HEK293 (cell line): Measurements from ENCODE around the gene JAML.

ENCODE experiments used
- MYNN ChIP-seq: fragments of 450-650 bp; formaldehyde crosslinking; IDR thresholded peaks from 2 replicates; pipeline ENCODE4 v1.5.1; 2016; ENCODE audit warnings: missing biosample characterization, missing genetic modification characterization, borderline replicate concordance
- RBAK ChIP-seq: fragments of 450-650 bp; formaldehyde crosslinking; IDR thresholded peaks from 2 replicates; pipeline ENCODE4 v1.5.1; 2016; ENCODE audit warnings: missing biosample characterization, missing genetic modification characterization
- REPIN1 ChIP-seq: fragments of 450-650 bp; formaldehyde crosslinking; IDR thresholded peaks from 2 replicates; pipeline ENCODE4 v1.5.1; 2017; ENCODE audit warnings: missing biosample characterization, missing genetic modification characterization, low read depth
- ZBTB1 ChIP-seq: fragments of 450-650 bp; formaldehyde crosslinking; IDR thresholded peaks from 2 replicates; pipeline ENCODE4 v1.5.1; 2016; ENCODE audit warnings: missing biosample characterization, missing genetic modification characterization
- ZBTB20 ChIP-seq: fragments of 450-650 bp; formaldehyde crosslinking; IDR thresholded peaks from 2 replicates; pipeline ENCODE4 v1.5.1; 2016; ENCODE audit warnings: missing biosample characterization, missing genetic modification characterization
- ZFHX2 ChIP-seq: fragments of 450-650 bp; formaldehyde crosslinking; conservative IDR thresholded peaks from 2 replicates; pipeline ENCODE4 v1.5.1; 2016; ENCODE audit warnings: missing biosample characterization, missing genetic modification characterization
- ZNF112 ChIP-seq: fragments of 450-650 bp; formaldehyde crosslinking; IDR thresholded peaks from 2 replicates; pipeline ENCODE4 v1.5.0; 2017; ENCODE audit warnings: missing biosample characterization, missing genetic modification characterization
- ZNF138 ChIP-seq: fragments of 450-650 bp; formaldehyde crosslinking; IDR thresholded peaks from 2 replicates; pipeline ENCODE4 v1.5.1; 2016; ENCODE audit warnings: missing biosample characterization, missing genetic modification characterization, borderline replicate concordance
- ZNF169 ChIP-seq: fragments of 450-650 bp; formaldehyde crosslinking; IDR thresholded peaks from 2 replicates; pipeline ENCODE4 v1.5.1; 2016; ENCODE audit warnings: missing biosample characterization, missing genetic modification characterization
- ZNF175 ChIP-seq: fragments of 450-650 bp; formaldehyde crosslinking; IDR thresholded peaks from 2 replicates; pipeline ENCODE4 v1.5.1; 2016; ENCODE audit warnings: missing biosample characterization, missing genetic modification characterization
- ZNF2 ChIP-seq: fragments of 450-650 bp; formaldehyde crosslinking; IDR thresholded peaks from 2 replicates; pipeline ENCODE4 v1.5.1; 2016; ENCODE audit warnings: missing biosample characterization, missing genetic modification characterization
- ZNF239 ChIP-seq: fragments of 450-650 bp; formaldehyde crosslinking; IDR thresholded peaks from 2 replicates; pipeline ENCODE4 v1.5.1; 2016; ENCODE audit warnings: missing biosample characterization, missing genetic modification characterization
- ZNF24 ChIP-seq: fragments of 450-650 bp; formaldehyde crosslinking; IDR thresholded peaks from 2 replicates; pipeline ENCODE4 v1.5.1; 2016; ENCODE audit warnings: missing biosample characterization, missing genetic modification characterization
- ZNF311 ChIP-seq: fragments of 450-650 bp; formaldehyde crosslinking; IDR thresholded peaks from 2 replicates; pipeline ENCODE4 v1.5.1; 2017; ENCODE audit warnings: missing biosample characterization, missing genetic modification characterization, borderline replicate concordance
- ZNF354C ChIP-seq: fragments of 450-650 bp; formaldehyde crosslinking; IDR thresholded peaks from 2 replicates; pipeline ENCODE4 v1.5.1; 2016; ENCODE audit warnings: missing biosample characterization, missing genetic modification characterization, low read depth, borderline replicate concordance
- ZNF37A ChIP-seq: fragments of 450-650 bp; IDR thresholded peaks from 2 replicates; pipeline ENCODE4 v1.5.1; 2018; ENCODE audit warnings: missing biosample characterization, missing genetic modification characterization
- ZNF701 ChIP-seq: fragments of 450-650 bp; formaldehyde crosslinking; IDR thresholded peaks from 2 replicates; pipeline ENCODE4 v1.5.1; 2016; ENCODE audit warnings: missing biosample characterization, missing genetic modification characterization
- ZNF768 ChIP-seq: fragments of 450-650 bp; formaldehyde crosslinking; IDR thresholded peaks from 2 replicates; pipeline ENCODE4 v1.5.1; 2018; ENCODE audit warnings: missing biosample characterization, mild to moderate bottlenecking, missing genetic modification characterization
- ZNF791 ChIP-seq: fragments of 450-650 bp; formaldehyde crosslinking; IDR thresholded peaks from 2 replicates; pipeline ENCODE4 v1.5.1; 2016; ENCODE audit warnings: missing biosample characterization, missing genetic modification characterization
- ZNF843 ChIP-seq: fragments of 450-650 bp; formaldehyde crosslinking; IDR thresholded peaks from 2 replicates; pipeline ENCODE4 v1.5.1; 2016; ENCODE audit warnings: missing biosample characterization, missing genetic modification characterization
- ZSCAN23 ChIP-seq: fragments of 450-650 bp; formaldehyde crosslinking; IDR thresholded peaks from 2 replicates; pipeline ENCODE4 v1.5.1; 2016; ENCODE audit warnings: missing biosample characterization, missing genetic modification characterization
- TF ChIP-seq, protein P1 (sequence below): fragments of 450-650 bp; formaldehyde crosslinking; IDR thresholded peaks from 2 replicates; pipeline ENCODE4 v1.5.1; 2016; ENCODE audit warnings: missing biosample characterization, missing genetic modification characterization
- TF ChIP-seq, protein P2 (sequence below): fragments of 450-650 bp; formaldehyde crosslinking; IDR thresholded peaks from 2 replicates; pipeline ENCODE4 v1.5.1; 2016; ENCODE audit warnings: missing biosample characterization, missing genetic modification characterization, low read depth
- TF ChIP-seq, protein P3 (sequence below): fragments of 450-650 bp; formaldehyde crosslinking; IDR thresholded peaks from 2 replicates; pipeline ENCODE4 v1.5.1; 2017; ENCODE audit warnings: missing biosample characterization, missing genetic modification characterization
- TF ChIP-seq, protein P4 (sequence below): fragments of 450-650 bp; formaldehyde crosslinking; IDR thresholded peaks from 2 replicates; pipeline ENCODE4 v1.5.1; 2016; ENCODE audit warnings: missing biosample characterization, missing genetic modification characterization, borderline replicate concordance
- TF ChIP-seq, protein P5 (sequence below): fragments of 450-650 bp; formaldehyde crosslinking; IDR thresholded peaks from 2 replicates; pipeline ENCODE4 v1.5.1; 2016; ENCODE audit warnings: missing biosample characterization, missing genetic modification characterization
- TF ChIP-seq, protein P6 (sequence below): fragments of 450-650 bp; formaldehyde crosslinking; IDR thresholded peaks from 2 replicates; pipeline ENCODE4 v1.5.1; 2017; ENCODE audit warnings: missing biosample characterization, missing genetic modification characterization
- TF ChIP-seq, protein P7 (sequence below): fragments of 450-650 bp; formaldehyde crosslinking; IDR thresholded peaks from 2 replicates; pipeline ENCODE4 v1.5.1; 2016; ENCODE audit warnings: missing biosample characterization, missing genetic modification characterization

Gene JAML

DNA sequence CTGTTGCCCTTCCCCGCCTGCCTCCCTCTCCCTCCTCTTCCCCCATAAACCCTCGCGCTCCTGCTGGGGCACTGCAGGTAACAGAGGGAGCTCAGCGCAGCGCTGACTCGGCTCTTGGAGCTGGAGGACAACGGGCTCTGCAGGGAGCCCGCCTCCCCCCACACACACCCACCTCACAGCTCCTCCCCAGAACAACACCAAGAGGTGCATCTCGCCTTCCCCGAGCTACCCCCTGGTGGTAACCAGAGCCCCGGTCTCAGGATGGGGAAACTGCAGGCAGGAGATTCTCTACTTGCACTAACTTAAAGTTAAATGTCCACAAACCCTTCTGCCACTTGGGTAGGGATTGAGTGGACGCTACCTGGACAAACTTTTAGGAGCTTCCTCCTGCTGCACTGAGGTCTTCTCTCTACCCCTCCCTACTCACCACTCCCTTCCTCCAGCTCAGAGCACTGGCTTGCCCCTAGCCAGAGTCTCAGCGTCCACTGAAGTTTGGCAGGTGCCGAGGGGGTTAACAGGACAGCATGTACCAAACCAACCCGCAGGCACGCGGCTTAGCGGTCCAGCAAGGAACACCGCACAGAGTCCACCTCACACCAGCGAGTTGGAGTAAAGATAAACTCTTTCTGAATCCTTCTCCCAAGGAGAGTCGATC lies 68.2 kb downstream of the JAML start (continued):
- TF ChIP-seq ZNF37A (tag by site-specific recombination) (no peak), MYNN (tag by site-specific recombination) (no peak), ZBTB1 (tag by site-specific recombination) (no peak), ZNF175 (tag by site-specific recombination) (no peak), ZNF791 (tag by site-specific recombination) (no peak), REPIN1 (tag by site-specific recombination) (no peak), ZNF138 (tag by site-specific recombination) (no peak), ZBTB20 (tag by site-specific recombination) (no peak), RBAK (no peak), ZNF311 (no peak), ZNF112 (tag by site-specific recombination) (no peak), ZNF701 (tag by site-specific recombination) (no peak), ZNF169 (no peak), ZNF2 (tag by site-specific recombination) (no peak), ZNF24 (tag by site-specific recombination) (no peak), ZNF239 (tag by site-specific recombination) (no peak), ZNF843 (tag by site-specific recombination) (no peak), ZSCAN23 (no peak), ZNF354C (tag by site-specific recombination) (no peak), ZNF768 (no peak), ZFHX2 (tag by site-specific recombination) (peak; percentile 74)
- TF ChIP-seq, protein P1, sequence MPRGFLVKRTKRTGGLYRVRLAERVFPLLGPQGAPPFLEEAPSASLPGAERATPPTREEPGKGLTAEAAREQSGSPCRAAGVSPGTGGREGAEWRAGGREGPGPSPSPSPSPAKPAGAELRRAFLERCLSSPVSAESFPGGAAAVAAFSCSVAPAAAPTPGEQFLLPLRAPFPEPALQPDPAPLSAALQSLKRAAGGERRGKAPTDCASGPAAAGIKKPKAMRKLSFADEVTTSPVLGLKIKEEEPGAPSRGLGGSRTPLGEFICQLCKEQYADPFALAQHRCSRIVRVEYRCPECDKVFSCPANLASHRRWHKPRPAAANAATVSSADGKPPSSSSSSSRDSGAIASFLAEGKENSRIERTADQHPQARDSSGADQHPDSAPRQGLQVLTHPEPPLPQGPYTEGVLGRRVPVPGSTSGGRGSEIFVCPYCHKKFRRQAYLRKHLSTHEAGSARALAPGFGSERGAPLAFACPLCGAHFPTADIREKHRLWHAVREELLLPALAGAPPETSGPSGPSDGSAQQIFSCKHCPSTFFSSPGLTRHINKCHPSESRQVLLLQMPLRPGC (tag by site-specific recombination), result no peak
- TF ChIP-seq, protein P2, sequence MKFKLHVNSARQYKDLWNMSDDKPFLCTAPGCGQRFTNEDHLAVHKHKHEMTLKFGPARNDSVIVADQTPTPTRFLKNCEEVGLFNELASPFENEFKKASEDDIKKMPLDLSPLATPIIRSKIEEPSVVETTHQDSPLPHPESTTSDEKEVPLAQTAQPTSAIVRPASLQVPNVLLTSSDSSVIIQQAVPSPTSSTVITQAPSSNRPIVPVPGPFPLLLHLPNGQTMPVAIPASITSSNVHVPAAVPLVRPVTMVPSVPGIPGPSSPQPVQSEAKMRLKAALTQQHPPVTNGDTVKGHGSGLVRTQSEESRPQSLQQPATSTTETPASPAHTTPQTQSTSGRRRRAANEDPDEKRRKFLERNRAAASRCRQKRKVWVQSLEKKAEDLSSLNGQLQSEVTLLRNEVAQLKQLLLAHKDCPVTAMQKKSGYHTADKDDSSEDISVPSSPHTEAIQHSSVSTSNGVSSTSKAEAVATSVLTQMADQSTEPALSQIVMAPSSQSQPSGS, result no peak
- TF ChIP-seq, protein P3, sequence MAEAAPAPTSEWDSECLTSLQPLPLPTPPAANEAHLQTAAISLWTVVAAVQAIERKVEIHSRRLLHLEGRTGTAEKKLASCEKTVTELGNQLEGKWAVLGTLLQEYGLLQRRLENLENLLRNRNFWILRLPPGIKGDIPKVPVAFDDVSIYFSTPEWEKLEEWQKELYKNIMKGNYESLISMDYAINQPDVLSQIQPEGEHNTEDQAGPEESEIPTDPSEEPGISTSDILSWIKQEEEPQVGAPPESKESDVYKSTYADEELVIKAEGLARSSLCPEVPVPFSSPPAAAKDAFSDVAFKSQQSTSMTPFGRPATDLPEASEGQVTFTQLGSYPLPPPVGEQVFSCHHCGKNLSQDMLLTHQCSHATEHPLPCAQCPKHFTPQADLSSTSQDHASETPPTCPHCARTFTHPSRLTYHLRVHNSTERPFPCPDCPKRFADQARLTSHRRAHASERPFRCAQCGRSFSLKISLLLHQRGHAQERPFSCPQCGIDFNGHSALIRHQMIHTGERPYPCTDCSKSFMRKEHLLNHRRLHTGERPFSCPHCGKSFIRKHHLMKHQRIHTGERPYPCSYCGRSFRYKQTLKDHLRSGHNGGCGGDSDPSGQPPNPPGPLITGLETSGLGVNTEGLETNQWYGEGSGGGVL (tag by site-specific recombination), result peak; percentile 80
- TF ChIP-seq, protein P4, sequence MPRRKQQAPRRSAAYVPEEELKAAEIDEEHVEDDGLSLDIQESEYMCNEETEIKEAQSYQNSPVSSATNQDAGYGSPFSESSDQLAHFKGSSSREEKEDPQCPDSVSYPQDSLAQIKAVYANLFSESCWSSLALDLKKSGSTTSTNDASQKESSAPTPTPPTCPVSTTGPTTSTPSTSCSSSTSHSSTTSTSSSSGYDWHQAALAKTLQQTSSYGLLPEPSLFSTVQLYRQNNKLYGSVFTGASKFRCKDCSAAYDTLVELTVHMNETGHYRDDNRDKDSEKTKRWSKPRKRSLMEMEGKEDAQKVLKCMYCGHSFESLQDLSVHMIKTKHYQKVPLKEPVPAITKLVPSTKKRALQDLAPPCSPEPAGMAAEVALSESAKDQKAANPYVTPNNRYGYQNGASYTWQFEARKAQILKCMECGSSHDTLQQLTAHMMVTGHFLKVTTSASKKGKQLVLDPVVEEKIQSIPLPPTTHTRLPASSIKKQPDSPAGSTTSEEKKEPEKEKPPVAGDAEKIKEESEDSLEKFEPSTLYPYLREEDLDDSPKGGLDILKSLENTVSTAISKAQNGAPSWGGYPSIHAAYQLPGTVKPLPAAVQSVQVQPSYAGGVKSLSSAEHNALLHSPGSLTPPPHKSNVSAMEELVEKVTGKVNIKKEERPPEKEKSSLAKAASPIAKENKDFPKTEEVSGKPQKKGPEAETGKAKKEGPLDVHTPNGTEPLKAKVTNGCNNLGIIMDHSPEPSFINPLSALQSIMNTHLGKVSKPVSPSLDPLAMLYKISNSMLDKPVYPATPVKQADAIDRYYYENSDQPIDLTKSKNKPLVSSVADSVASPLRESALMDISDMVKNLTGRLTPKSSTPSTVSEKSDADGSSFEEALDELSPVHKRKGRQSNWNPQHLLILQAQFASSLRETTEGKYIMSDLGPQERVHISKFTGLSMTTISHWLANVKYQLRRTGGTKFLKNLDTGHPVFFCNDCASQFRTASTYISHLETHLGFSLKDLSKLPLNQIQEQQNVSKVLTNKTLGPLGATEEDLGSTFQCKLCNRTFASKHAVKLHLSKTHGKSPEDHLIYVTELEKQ (tag by site-specific recombination), result no peak
- TF ChIP-seq, protein P5, sequence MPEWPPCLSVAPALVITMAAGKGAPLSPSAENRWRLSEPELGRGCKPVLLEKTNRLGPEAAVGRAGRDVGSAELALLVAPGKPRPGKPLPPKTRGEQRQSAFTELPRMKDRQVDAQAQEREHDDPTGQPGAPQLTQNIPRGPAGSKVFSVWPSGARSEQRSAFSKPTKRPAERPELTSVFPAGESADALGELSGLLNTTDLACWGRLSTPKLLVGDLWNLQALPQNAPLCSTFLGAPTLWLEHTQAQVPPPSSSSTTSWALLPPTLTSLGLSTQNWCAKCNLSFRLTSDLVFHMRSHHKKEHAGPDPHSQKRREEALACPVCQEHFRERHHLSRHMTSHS, result no peak
- TF ChIP-seq, protein P6, sequence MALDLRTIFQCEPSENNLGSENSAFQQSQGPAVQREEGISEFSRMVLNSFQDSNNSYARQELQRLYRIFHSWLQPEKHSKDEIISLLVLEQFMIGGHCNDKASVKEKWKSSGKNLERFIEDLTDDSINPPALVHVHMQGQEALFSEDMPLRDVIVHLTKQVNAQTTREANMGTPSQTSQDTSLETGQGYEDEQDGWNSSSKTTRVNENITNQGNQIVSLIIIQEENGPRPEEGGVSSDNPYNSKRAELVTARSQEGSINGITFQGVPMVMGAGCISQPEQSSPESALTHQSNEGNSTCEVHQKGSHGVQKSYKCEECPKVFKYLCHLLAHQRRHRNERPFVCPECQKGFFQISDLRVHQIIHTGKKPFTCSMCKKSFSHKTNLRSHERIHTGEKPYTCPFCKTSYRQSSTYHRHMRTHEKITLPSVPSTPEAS, result no peak
- TF ChIP-seq, protein P7, sequence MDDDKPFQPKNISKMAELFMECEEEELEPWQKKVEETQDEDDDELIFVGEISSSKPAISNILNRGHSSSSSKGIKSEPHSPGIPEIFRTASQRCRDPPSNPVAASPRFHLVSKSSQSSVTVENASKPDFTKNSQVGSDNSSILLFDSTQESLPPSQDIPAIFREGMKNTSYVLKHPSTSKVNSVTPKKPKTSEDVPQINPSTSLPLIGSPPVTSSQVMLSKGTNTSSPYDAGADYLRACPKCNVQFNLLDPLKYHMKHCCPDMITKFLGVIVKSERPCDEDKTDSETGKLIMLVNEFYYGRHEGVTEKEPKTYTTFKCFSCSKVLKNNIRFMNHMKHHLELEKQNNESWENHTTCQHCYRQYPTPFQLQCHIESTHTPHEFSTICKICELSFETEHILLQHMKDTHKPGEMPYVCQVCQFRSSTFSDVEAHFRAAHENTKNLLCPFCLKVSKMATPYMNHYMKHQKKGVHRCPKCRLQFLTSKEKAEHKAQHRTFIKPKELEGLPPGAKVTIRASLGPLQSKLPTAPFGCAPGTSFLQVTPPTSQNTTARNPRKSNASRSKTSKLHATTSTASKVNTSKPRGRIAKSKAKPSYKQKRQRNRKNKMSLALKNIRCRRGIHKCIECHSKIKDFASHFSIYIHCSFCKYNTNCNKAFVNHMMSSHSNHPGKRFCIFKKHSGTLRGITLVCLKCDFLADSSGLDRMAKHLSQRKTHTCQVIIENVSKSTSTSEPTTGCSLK (tag by site-specific recombination), result no peak
